B cell (primary cell): ENCODE data around the gene SLC2A5. TPM values are rescaled to one million over a fixed set of nuclear protein-coding genes. Genes with fewer than 3 reads are reported as not detected.

ENCODE experiments used
- ATAC-seq: fragments of 200-7000 bp; cut with Tn5 transposase; one replicate; pipeline ENCODE4 v1.10.0; 2021; ENCODE audit warnings: low read depth, mild to moderate bottlenecking, moderate number of reproducible peaks, moderate library complexity
- CTCF ChIA-PET: fragments of 350-600 bp; sonication (Branson Sonifier 250); formaldehyde crosslinking; loops from one replicate; lab custom pipeline; 2021; ENCODE audit warnings: antibody characterized with exemption, inconsistent platforms; lab: Charles Lee
- POLR2A ChIA-PET: fragments of 350-600 bp; sonication (Branson Sonifier 250); formaldehyde crosslinking; loops from one replicate; lab custom pipeline; 2021; ENCODE audit warnings: antibody characterized with exemption; lab: Charles Lee
- DNase-seq: peaks from one replicate; pipeline ENCODE4 v3.0.0; 2013
- H2AFZ ChIP-seq: 2 replicates; pipeline ENCODE4 v1.6.1; 2012; ENCODE audit warnings: mild to moderate bottlenecking, low read depth, low read length; ENCODE audit not compliant: insufficient read depth, poor library complexity, severe bottlenecking
- H3K27ac ChIP-seq, 2 donors: 1 replicate in 1 of 2; 2 replicates in 1 of 2; pipeline ENCODE4 v1.5.1; 2012 to 2013; ENCODE audit warnings: low read length in 2 of 2, mild to moderate bottlenecking in 2 of 2, moderate library complexity in 1 of 2
- H3K27me3 ChIP-seq, 4 experiments: fragments of 200-600 bp in 1 of 4; sonication (generic) in 1 of 4; replicated peaks in 1 of 4; 1 replicate in 2 of 4; 2 replicates in 2 of 4; pipeline versions ENCODE4 v1.6.1 to v1.7.0; 2013 to 2016; ENCODE audit warnings: low read length in 3 of 4, mild to moderate bottlenecking in 2 of 4, mixed read lengths in 1 of 4, moderate library complexity in 1 of 4; ENCODE audit not compliant: insufficient read depth in 4 of 4, control insufficient read depth in 3 of 4; ENCODE audit errors: control extremely low read depth in 1 of 4
- H3K36me3 ChIP-seq, 2 experiments: replicated peaks in 1 of 2; 1 replicate in 1 of 2; 2 replicates in 1 of 2; pipeline versions ENCODE4 v1.6.1 to v1.7.1; 2013; ENCODE audit warnings: low read length in 1 of 2; ENCODE audit not compliant: insufficient read depth in 2 of 2, control insufficient read depth in 1 of 2; ENCODE audit errors: control extremely low read depth in 1 of 2, extremely low read depth in 1 of 2
- H3K4me1 ChIP-seq, 2 donors: fragments of 200-600 bp in 1 of 2; sonication (generic) in 1 of 2; 1 replicate in 1 of 2; 2 replicates in 1 of 2; pipeline versions ENCODE4 v1.5.1 to v1.6.1; 2013 to 2017; ENCODE audit warnings: low read length in 2 of 2; ENCODE audit not compliant: control insufficient read depth in 2 of 2, insufficient read depth in 2 of 2
- H3K4me2 ChIP-seq: replicated peaks from 2 replicates; pipeline ENCODE3; 2012; ENCODE audit warnings: mild to moderate bottlenecking, low read depth, low read length; ENCODE audit not compliant: poor library complexity, severe bottlenecking
- H3K4me3 ChIP-seq, 5 experiments: fragments of 200-600 bp in 1 of 5; sonication (generic) in 1 of 5; 1 replicate in 3 of 5; 2 replicates in 2 of 5; pipeline versions ENCODE4 v1.5.1 to v1.7.0; 2011 to 2016; ENCODE audit warnings: low read length in 4 of 5, mild to moderate bottlenecking in 4 of 5, low read depth in 2 of 5, control low read depth in 1 of 5, moderate library complexity in 1 of 5; ENCODE audit not compliant: insufficient read depth in 1 of 5; ENCODE audit errors: control extremely low read depth in 1 of 5, extremely low read depth in 1 of 5
- H3K79me2 ChIP-seq: fragments of 200-600 bp; sonication (generic); one replicate; pipeline ENCODE4 v1.6.0; 2016; ENCODE audit warnings: low read length; ENCODE audit not compliant: control insufficient read depth, insufficient read depth
- H3K9ac ChIP-seq: fragments of 200-600 bp; sonication (generic); 2 replicates; pipeline ENCODE4 v1.6.1; 2017; ENCODE audit warnings: mild to moderate bottlenecking, low read length, moderate library complexity
- H3K9me3 ChIP-seq, 3 donors: one replicate each; pipeline versions ENCODE4 v1.6.1 to v1.7.1; 2013; ENCODE audit warnings: low read length in 2 of 3; ENCODE audit not compliant: control insufficient read depth in 2 of 3, insufficient read depth in 1 of 3; ENCODE audit errors: control extremely low read depth in 1 of 3
- H4K20me1 ChIP-seq: 2 replicates; pipeline ENCODE4 v1.6.0; 2012; ENCODE audit warnings: mild to moderate bottlenecking, low read length; ENCODE audit not compliant: insufficient read depth, control insufficient read depth, poor library complexity, severe bottlenecking
- H3K27ac Mint-ChIP-seq: one replicate; pipeline ENCODE4 v1.8.0; 2021; ENCODE audit warnings: mixed read lengths
- H3K27me3 Mint-ChIP-seq: one replicate; pipeline ENCODE4 v1.8.0; 2021; ENCODE audit warnings: mixed read lengths
- H3K4me1 Mint-ChIP-seq: one replicate; pipeline ENCODE4 v1.8.0; 2021; ENCODE audit warnings: mixed read lengths
- H3K4me3 Mint-ChIP-seq: one replicate; pipeline ENCODE4 v1.8.0; 2021; ENCODE audit warnings: mixed read lengths
- H3K9me3 Mint-ChIP-seq: one replicate; pipeline ENCODE4 v1.8.0; 2022; ENCODE audit warnings: mixed read lengths; ENCODE audit not compliant: insufficient read depth
- CTCF ChIP-seq: fragments of 200-600 bp; IDR thresholded peaks from one replicate; pipeline ENCODE4 v1.8.0; 2022; ENCODE audit warnings: antibody characterized with exemption, mild to moderate bottlenecking
- EZH2 ChIP-seq: IDR thresholded peaks from 2 replicates; pipeline ENCODE4 v1.6.1; 2012; ENCODE audit warnings: borderline replicate concordance, low read depth, mild to moderate bottlenecking, moderate library complexity, low read length; ENCODE audit not compliant: insufficient read depth, poor library complexity, severe bottlenecking
- WGBS: methylation state at CpG from one replicate; pipeline ENCODE4 v1.1.5; 2013; ENCODE audit warnings: missing lambda C conversion rate; ENCODE audit not compliant: insufficient coverage; 5-methylcytosine and 5-hydroxymethylcytosine counted together
- intact Hi-C: fragments of 100-400 bp; cut with micrococcal nuclease; formaldehyde crosslinking; loops from one replicate; pipeline ENCODE4 v1.10.0; 2022
- polyA plus RNA-seq: library from polyadenylated mRNA; depleted of rRNA; stranded (reverse); fragments of >200 nt; gene quantifications from 2 replicates; pipeline ENCODE4 v1.2.3, GENCODE V29; 2012
- total RNA-seq, 2 donors: library from RNA; stranded (reverse); fragments of 120-200 nt in 1 of 2; gene quantifications; 1 replicate in 1 of 2; 2 replicates in 1 of 2; pipeline versions ENCODE4 v1.2.3 to v1.2.4, GENCODE V29; 2013 to 2022

SLC2A5 gene
- total and polyA plus RNA-seq, 2 donors (not counting 1 experiment from before 2014, with no cell fraction given) = 16.7 to 29.5 TPM

- POLR2A ChIA-PET = no interaction called here
- peaks cover 8% of the 10 kb centered on the region for H3K27me3 Mint-ChIP-seq
- no peak overlapping the region for H3K27ac ChIP-seq
- ATAC-seq (no peak), DNase-seq (no peak)
- intact Hi-C loops = no loop called here
- CTCF ChIA-PET = interaction anchor here (0.8 kb wide), 1 partner anchor 15 kb away, joined by 3 read pairs; no protein-coding TSS in a partner anchor
- H3K36me3 ChIP-seq = no peaks in the 10 kb centered on the region
- H4K20me1 ChIP-seq = no peaks in the 10 kb centered on the region
- H3K4me1 Mint-ChIP-seq = peaks cover 24% of the 10 kb centered on the region
- no peak overlapping the region for H3K4me2 ChIP-seq
- no peak overlapping the region for H3K27ac Mint-ChIP-seq
- H3K9me3 Mint-ChIP-seq = no peaks in the 10 kb centered on the region
- no peaks in the 10 kb centered on the region for H3K79me2 ChIP-seq
- H3K9ac ChIP-seq = no peak overlapping the region
- no peak overlapping the region for H3K4me3 Mint-ChIP-seq
- no peak overlapping the region for H2AFZ ChIP-seq
- H3K4me1 ChIP-seq = peaks cover 10 to 11% of the 10 kb centered on the region in 2 donors
- peaks cover 0 to 5% (median 0%) of the 10 kb centered on the region in 3 donors for H3K9me3 ChIP-seq
- whole genome bisulfite sequencing = no CpG with 5 or more reads among the region's 6 CpGs
- H3K27me3 ChIP-seq = peaks cover 0 to 5% (median 0%) of the 10 kb centered on the region in 4 experiments
- no peak overlapping the region for H3K4me3 ChIP-seq
- TF ChIP-seq EZH2 = no peak
- TF ChIP-seq CTCF = no peak
Measured at GRCh38 chr1:9020305-9020704, 49.1 kb downstream of the SLC2A5 start.

- peaks cover 0 to 5% (median 0%) of the 10 kb centered on the region in 3 donors for H3K9me3 ChIP-seq
- H3K27me3 ChIP-seq = peaks cover 0 to 5% (median 0%) of the 10 kb centered on the region in 4 experiments
- H3K9ac ChIP-seq = no peak overlapping the region
- no peak for ATAC-seq
- intact Hi-C loops = no loop called here
- WGBS = 2% methylated on average over 4 of the region's 4 CpGs
- ChIA-PET CTCF (interaction anchor here (0.8 to 1.0 kb wide), 2 partner anchors 15 to 82 kb away, joined by 3 to 4 read pairs; no protein-coding TSS in a partner anchor), POLR2A (no interaction called here)
- H3K79me2 ChIP-seq = no peaks in the 10 kb centered on the region
- TF ChIP-seq CTCF (no peak), EZH2 (no peak)
- H4K20me1 ChIP-seq = no peaks in the 10 kb centered on the region
- peaks cover 14% of the 10 kb centered on the region in 2 donors for H3K4me1 ChIP-seq
- no peak overlapping the region for H3K4me3 Mint-ChIP-seq
- no peak overlapping the region for H2AFZ ChIP-seq
- H3K4me3 ChIP-seq = no peak overlapping the region
- peaks cover 8% of the 10 kb centered on the region for H3K27me3 Mint-ChIP-seq
- no peak overlapping the region for H3K27ac ChIP-seq
- H3K36me3 ChIP-seq = no peaks in the 10 kb centered on the region
- no peak for DNase-seq
- H3K27ac Mint-ChIP-seq = no peak overlapping the region
- peaks cover 26% of the 10 kb centered on the region for H3K4me1 Mint-ChIP-seq
- no peaks in the 10 kb centered on the region for H3K9me3 Mint-ChIP-seq
- H3K4me2 ChIP-seq = no peak overlapping the region
Measured at GRCh38 chr1:9019896-9020295, 49.5 kb downstream of the SLC2A5 start.
